Suprapubic skin (tissue), 4 donors: ENCODE measurements around the gene IMMP2L. TPM values are rescaled to one million over a fixed set of nuclear protein-coding genes. Genes with fewer than 3 reads are reported as not detected.

Source experiments
- DNase-seq, 2 donors: peaks; one replicate each; pipeline ENCODE4 v3.0.0-alpha.2; 2019; ENCODE audit warnings: low spot score in 2 of 2
- H3K27ac ChIP-seq: fragments of 200-600 bp; sonication (generic); one replicate; pipeline ENCODE4 v1.5.1; 2019
- H3K27me3 ChIP-seq: fragments of 200-600 bp; sonication (generic); one replicate; pipeline ENCODE4 v1.5.1; 2019
- H3K36me3 ChIP-seq: fragments of 200-600 bp; sonication (generic); one replicate; pipeline ENCODE4 v1.5.1; 2019
- H3K4me1 ChIP-seq: fragments of 200-600 bp; sonication (generic); one replicate; pipeline ENCODE4 v1.5.1; 2019
- H3K4me3 ChIP-seq: fragments of 200-600 bp; sonication (generic); one replicate; pipeline ENCODE4 v1.5.1; 2019; ENCODE audit warnings: mild to moderate bottlenecking
- H3K9me3 ChIP-seq: fragments of 200-600 bp; sonication (generic); one replicate; pipeline ENCODE4 v1.5.1; 2019
- EP300 ChIP-seq: sonication (generic); formaldehyde crosslinking; IDR thresholded peaks from one replicate; pipeline ENCODE4 v1.6.1; 2017; ENCODE audit warnings: antibody characterized with exemption
- POLR2A ChIP-seq, 2 donors: fragments of 450-650 bp; IDR thresholded peaks; one replicate each; pipeline ENCODE4 v1.6.1; 2017; ENCODE audit warnings: antibody characterized with exemption in 2 of 2, mild to moderate bottlenecking in 2 of 2, moderate library complexity in 2 of 2
- POLR2AphosphoS5 ChIP-seq, 3 donors: sonication (generic); formaldehyde crosslinking; IDR thresholded peaks; one replicate each; pipeline ENCODE4 v1.6.1; 2017; ENCODE audit warnings: antibody characterized with exemption in 3 of 3
- WGBS: methylation state at CpG from one replicate; pipeline ENCODE4 v1.1.5; 2018; 5-methylcytosine and 5-hydroxymethylcytosine counted together
- total RNA-seq, 4 donors: library from RNA; depleted of rRNA; stranded (reverse); fragments of >200 nt; gene quantifications; one replicate each; pipeline ENCODE4 v1.1.0, GENCODE V29; 2016
- TF ChIP-seq, protein P1 (sequence below), 2 donors: fragments of 200-600 bp in 1 of 2; fragments of 450-650 bp in 1 of 2; sonication (generic) in 1 of 2; IDR thresholded peaks; one replicate each; pipeline ENCODE4 v1.5.1; 2016 to 2019; ENCODE audit warnings: antibody characterized with exemption in 2 of 2, mild to moderate bottlenecking in 1 of 2, moderate library complexity in 1 of 2

IMMP2L gene
- total RNA-seq, 4 donors from 2014 or later, result 10.6 to 20.6 (median 14.6) TPM

GRCh38 chr7:110779339-110779738 is 783.0 kb downstream of the IMMP2L start:
- 89% methylated on average over 3 of the region's 3 CpGs for WGBS
- TF ChIP-seq, protein P1, sequence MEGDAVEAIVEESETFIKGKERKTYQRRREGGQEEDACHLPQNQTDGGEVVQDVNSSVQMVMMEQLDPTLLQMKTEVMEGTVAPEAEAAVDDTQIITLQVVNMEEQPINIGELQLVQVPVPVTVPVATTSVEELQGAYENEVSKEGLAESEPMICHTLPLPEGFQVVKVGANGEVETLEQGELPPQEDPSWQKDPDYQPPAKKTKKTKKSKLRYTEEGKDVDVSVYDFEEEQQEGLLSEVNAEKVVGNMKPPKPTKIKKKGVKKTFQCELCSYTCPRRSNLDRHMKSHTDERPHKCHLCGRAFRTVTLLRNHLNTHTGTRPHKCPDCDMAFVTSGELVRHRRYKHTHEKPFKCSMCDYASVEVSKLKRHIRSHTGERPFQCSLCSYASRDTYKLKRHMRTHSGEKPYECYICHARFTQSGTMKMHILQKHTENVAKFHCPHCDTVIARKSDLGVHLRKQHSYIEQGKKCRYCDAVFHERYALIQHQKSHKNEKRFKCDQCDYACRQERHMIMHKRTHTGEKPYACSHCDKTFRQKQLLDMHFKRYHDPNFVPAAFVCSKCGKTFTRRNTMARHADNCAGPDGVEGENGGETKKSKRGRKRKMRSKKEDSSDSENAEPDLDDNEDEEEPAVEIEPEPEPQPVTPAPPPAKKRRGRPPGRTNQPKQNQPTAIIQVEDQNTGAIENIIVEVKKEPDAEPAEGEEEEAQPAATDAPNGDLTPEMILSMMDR (IDR thresholded peaks at IDR 0.05), result no peak
- no peak for TF ChIP-seq POLR2AphosphoS5 (IDR thresholded peaks at IDR 0.05)
- no peak for TF ChIP-seq EP300
- TF ChIP-seq POLR2A (IDR thresholded peaks at IDR 0.05), result no peak

DNA sequence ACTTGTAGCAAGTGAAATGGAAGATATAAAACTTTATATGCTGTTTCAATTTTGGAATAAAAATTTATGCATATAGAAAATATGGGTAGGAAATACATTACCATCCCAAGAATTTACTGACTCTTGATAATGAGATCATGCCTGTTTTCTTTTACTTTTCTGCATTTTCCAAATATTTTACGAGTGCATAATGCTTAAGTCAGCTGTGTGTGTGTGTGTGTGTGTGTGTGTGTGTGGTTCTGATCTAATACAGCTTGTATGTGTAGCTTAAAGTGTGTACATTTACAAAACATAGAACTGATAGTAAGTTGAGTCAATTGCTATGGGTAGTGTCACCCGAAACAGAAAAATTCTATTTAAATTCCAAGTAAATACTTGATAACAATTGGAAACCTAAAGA is 787.2 kb downstream of the IMMP2L start:
- Histone ChIP-seq H3K27me3 (no peaks in the 10 kb centered on the region), H3K36me3 (no peaks in the 10 kb centered on the region), H3K4me1 (no peaks in the 10 kb centered on the region), H3K9me3 (no peaks in the 10 kb centered on the region), H3K4me3 (no peak overlapping the region), H3K27ac (no peak overlapping the region)
- DNase-seq, result no peak
- 94% methylated on average over 2 of the region's 2 CpGs for WGBS
- TF ChIP-seq POLR2A (IDR thresholded peaks at IDR 0.05), result no peak
- TF ChIP-seq, protein P1 (IDR thresholded peaks at IDR 0.05), result no peak
- TF ChIP-seq EP300, result no peak
- no peak for TF ChIP-seq POLR2AphosphoS5 (IDR thresholded peaks at IDR 0.05)

More at GRCh38 chr7:110779339-110779738, 783.0 kb downstream of the IMMP2L start:
- no peaks in the 10 kb centered on the region for H3K36me3 ChIP-seq
- no peaks in the 10 kb centered on the region for H3K9me3 ChIP-seq
- H3K4me1 ChIP-seq, result no peaks in the 10 kb centered on the region
- no peak for DNase-seq
- H3K27me3 ChIP-seq, result no peaks in the 10 kb centered on the region
- no peak overlapping the region for H3K27ac ChIP-seq
- H3K4me3 ChIP-seq, result no peak overlapping the region

DNA sequence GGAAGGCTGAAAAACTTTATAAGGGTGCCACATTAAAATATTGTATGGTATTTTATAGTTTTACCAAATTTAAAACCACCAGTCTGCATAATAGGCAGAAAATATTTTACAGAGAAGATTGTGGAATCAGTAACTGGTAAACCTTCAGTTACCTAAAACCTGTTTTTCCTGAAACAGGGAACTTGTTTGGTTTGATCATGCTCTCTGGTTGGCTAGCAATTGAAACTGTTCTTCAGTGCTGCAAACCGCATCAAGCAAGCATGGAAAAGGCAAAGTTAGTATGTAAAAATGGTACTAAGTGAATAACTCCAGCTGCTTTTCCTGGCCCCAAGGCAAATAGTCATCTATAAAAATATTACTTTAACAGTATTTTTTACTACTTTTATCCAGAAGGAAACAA is 788.2 kb downstream of the IMMP2L start:
- Histone ChIP-seq H3K4me1 (no peaks in the 10 kb centered on the region), H3K4me3 (no peak overlapping the region), H3K9me3 (no peaks in the 10 kb centered on the region), H3K27me3 (no peaks in the 10 kb centered on the region), H3K36me3 (no peaks in the 10 kb centered on the region), H3K27ac (no peak overlapping the region)
- DNase-seq, result no peak
- TF ChIP-seq POLR2A (IDR thresholded peaks at IDR 0.05) (no peak), EP300 (no peak), POLR2AphosphoS5 (IDR thresholded peaks at IDR 0.05) (no peak)
- TF ChIP-seq, protein P1 (IDR thresholded peaks at IDR 0.05), result no peak
- WGBS, result 59% methylated on average over 1 of the region's 1 CpG

- no peak overlapping the region for H3K27ac ChIP-seq
- H3K9me3 ChIP-seq, result no peaks in the 10 kb centered on the region
- DNase-seq, result no peak
- no peaks in the 10 kb centered on the region for H3K27me3 ChIP-seq
- H3K4me3 ChIP-seq, result no peak overlapping the region
- WGBS, result 95% methylated on average over 3 of the region's 3 CpGs
- H3K4me1 ChIP-seq, result peaks cover 4% of the 10 kb centered on the region
- TF ChIP-seq POLR2AphosphoS5 (IDR thresholded peaks at IDR 0.05) (no peak), EP300 (no peak), POLR2A (IDR thresholded peaks at IDR 0.05) (no peak)
- TF ChIP-seq, protein P1 (IDR thresholded peaks at IDR 0.05), result no peak
- no peaks in the 10 kb centered on the region for H3K36me3 ChIP-seq
These were observed 789.7 kb downstream of the IMMP2L start for GRCh38 chr7:110772615-110773014.

GRCh38 chr7:110771717-110772116 is 790.6 kb downstream of the IMMP2L start:
- H3K4me1 ChIP-seq, result peaks cover 6% of the 10 kb centered on the region
- no peak overlapping the region for H3K27ac ChIP-seq
- TF ChIP-seq, protein P1 (IDR thresholded peaks at IDR 0.05), result no peak
- TF ChIP-seq POLR2AphosphoS5 (IDR thresholded peaks at IDR 0.05), result no peak
- no peak for TF ChIP-seq EP300
- TF ChIP-seq POLR2A (IDR thresholded peaks at IDR 0.05), result no peak
- H3K4me3 ChIP-seq, result no peak overlapping the region
- H3K9me3 ChIP-seq, result no peaks in the 10 kb centered on the region
- no peaks in the 10 kb centered on the region for H3K36me3 ChIP-seq
- no peaks in the 10 kb centered on the region for H3K27me3 ChIP-seq
- no peak for DNase-seq
- WGBS, result 94% methylated on average over 3 of the region's 3 CpGs
